Retina (tissue), 1 donor: Measurements from ENCODE around the gene PUS7L.
"Not testable (repeated sequence)": the region's sequence is repeated elsewhere in the genome, so short reads cannot be mapped to it uniquely, and the experiment has no call there.

Experiments used
- DNase-seq: peaks from one replicate; pipeline ENCODE4 v3.0.0-alpha.2; 2016

Gene PUS7L

GRCh38 chr12:43758728-43759563, at the start of gene PUS7L, which contains the start of gene IRAK4:
Gene PUS7L (minus strand): TSS chr12:43758790. CDS start chr12:43755245, 3,545 bp downstream.
Gene IRAK4 (plus strand): TSS chr12:43758951. CDS start chr12:43768112, 9,161 bp downstream.
- DNase-seq = peak; percentile 98

- no peak for DNase-seq
Observed at GRCh38 chr12:43807386-43807785, 48.8 kb upstream of the PUS7L start.

GRCh38 chr12:43806737-43807072, 48.1 kb upstream of the PUS7L start:
- DNase-seq = no peak

GRCh38 chr12:43805860-43806736, 47.5 kb upstream of the PUS7L start, which contains the start of gene TWF1:
Gene TWF1 (minus strand): TSS chr12:43806317. CDS start chr12:43806245, 72 bp downstream.
- DNase-seq = peak; percentile 95

- DNase-seq = no peak
Observed at GRCh38 chr12:43805149-43805859, 46.7 kb upstream of the PUS7L start.

- no peak for DNase-seq
Observed at GRCh38 chr12:43797561-43798217, 39.1 kb upstream of the PUS7L start.

GRCh38 chr12:43795716-43796280, 37.2 kb upstream of the PUS7L start:
- no peak for DNase-seq

- DNase-seq = no peak
Observed at GRCh38 chr12:43789941-43790340, 31.4 kb upstream of the PUS7L start.

GRCh38 chr12:43786899-43787693, 28.5 kb upstream of the PUS7L start:
- no peak for DNase-seq

GRCh38 chr12:43776498-43776897, 17.9 kb upstream of the PUS7L start:
- no peak for DNase-seq

GRCh38 chr12:43766291-43766690, 7.7 kb upstream of the PUS7L start:
- DNase-seq = no peak

GRCh38 chr12:43764528-43764927, 5.9 kb upstream of the PUS7L start:
- DNase-seq = no peak

- no peak for DNase-seq
Observed at GRCh38 chr12:43763769-43764168, 5.2 kb upstream of the PUS7L start.

GRCh38 chr12:43762596-43762995, 4.0 kb upstream of the PUS7L start:
- DNase-seq = no peak

- no peak for DNase-seq
Observed at GRCh38 chr12:43761500-43761899, 2.9 kb upstream of the PUS7L start.

GRCh38 chr12:43760396-43760795, 1.8 kb upstream of the PUS7L start:
- no peak for DNase-seq

- DNase-seq = no peak
Observed at GRCh38 chr12:43758247-43758727, 303 bp downstream of the PUS7L start.

GRCh38 chr12:43754015-43754414, 4.6 kb downstream of the PUS7L start:
- DNase-seq = no peak

GRCh38 chr12:43751360-43751759, 7.2 kb downstream of the PUS7L start:
- DNase-seq = not testable (repeated sequence)

- no peak for DNase-seq
Observed at GRCh38 chr12:43750814-43751213, 7.8 kb downstream of the PUS7L start.

GRCh38 chr12:43749016-43749415, 9.6 kb downstream of the PUS7L start:
- DNase-seq = no peak
